ENCODE data around the gene UBE2Q1.

The UBE2Q1 gene

GRCh38 chr1:154577346-154578057 is 19.0 kb upstream of the UBE2Q1 start:
- no peak for DNase-seq (ENCODE audit: low read depth)

- no peak for DNase-seq (ENCODE audit: low read depth)
Measured at GRCh38 chr1:154575951-154576566, 17.6 kb upstream of the UBE2Q1 start.

GRCh38 chr1:154575147-154575927 is 16.9 kb upstream of the UBE2Q1 start:
- DNase-seq (ENCODE audit: low read depth) = no peak

GRCh38 chr1:154574716-154575115 is 16.3 kb upstream of the UBE2Q1 start:
- no peak for DNase-seq (ENCODE audit: low read depth)

- no peak for DNase-seq (ENCODE audit: low read depth)
Measured at GRCh38 chr1:154573168-154573510, 14.7 kb upstream of the UBE2Q1 start.

GRCh38 chr1:154572468-154573167 is 14.2 kb upstream of the UBE2Q1 start:
- no peak for DNase-seq (ENCODE audit: low read depth)

GRCh38 chr1:154571964-154572288 is 13.5 kb upstream of the UBE2Q1 start:
- DNase-seq (ENCODE audit: low read depth) = no peak

GRCh38 chr1:154571244-154571963 is 12.9 kb upstream of the UBE2Q1 start:
- DNase-seq (ENCODE audit: low read depth) = no peak

GRCh38 chr1:154568157-154568815 is 9.8 kb upstream of the UBE2Q1 start:
- no peak for DNase-seq (ENCODE audit: low read depth)

GRCh38 chr1:154567386-154568156 is 9.1 kb upstream of the UBE2Q1 start, which contains the start of gene CHRNB2:
Gene CHRNB2, plus strand, starts transcription at chr1:154567778. Its CDS starts 267 bp downstream, at chr1:154568045.
- DNase-seq (ENCODE audit: low read depth) = no peak

GRCh38 chr1:154565876-154566275 is 7.4 kb upstream of the UBE2Q1 start:
- no peak for DNase-seq (ENCODE audit: low read depth)

GRCh38 chr1:154559466-154560044 is 1.1 kb upstream of the UBE2Q1 start:
- peak; percentile 87 for DNase-seq (ENCODE audit: low read depth)

GRCh38 chr1:154558720-154559465 is 431 bp upstream of the UBE2Q1 start:
- DNase-seq (ENCODE audit: low read depth) = peak; percentile 100

- DNase-seq (ENCODE audit: low read depth) = no peak
Measured at GRCh38 chr1:154557248-154557938, 1.1 kb downstream of the UBE2Q1 start.

GRCh38 chr1:154556422-154556821 is 2.0 kb downstream of the UBE2Q1 start:
- peak; percentile 15 for DNase-seq (ENCODE audit: low read depth)

- no peak for DNase-seq (ENCODE audit: low read depth)
Measured at GRCh38 chr1:154553056-154554030, 5.1 kb downstream of the UBE2Q1 start.

- DNase-seq (ENCODE audit: low read depth) = no peak
Measured at GRCh38 chr1:154552036-154552435, 6.4 kb downstream of the UBE2Q1 start.

- no peak for DNase-seq (ENCODE audit: low read depth)
Measured at GRCh38 chr1:154551474-154551873, 7.0 kb downstream of the UBE2Q1 start.
